ENCODE data around the gene RBP3. TPM values are rescaled to one million over a fixed set of nuclear protein-coding genes. Genes with fewer than 3 reads are reported as not detected.

RBP3 gene
- total and polyA plus RNA-seq, 10 donors: not detected

GRCh38 chr10:47348661-47349470 is 703 bp downstream of the RBP3 start:
- H3K36me3 ChIP-seq: no peaks in the 10 kb centered on the region
- H3K27ac ChIP-seq: no peak overlapping the region
- H3K9me3 ChIP-seq: no peaks in the 10 kb centered on the region
- H3K4me1 ChIP-seq: no peaks in the 10 kb centered on the region
- 85 to 93% (median 88%) methylated on average over 15 to 36 of the region's 36 CpGs for WGBS, 5 donors
- H3K27me3 ChIP-seq (replicated peaks in 1 of 7): no peaks in the 10 kb centered on the region
- DNase-seq: peak; percentile 71
- intact Hi-C loops (cut with DNase I; ENCODE audit: low total_unique reads): no loop called here
- no peak overlapping the region for H3K4me3 ChIP-seq
- TF ChIP-seq CTCF (IDR thresholded peaks at IDR 0.05 in 8 of 11, conservative IDR thresholded peaks at IDR 0.05 in 3 of 11) (no peak), POLR2AphosphoS5 (IDR thresholded peaks at IDR 0.05) (no peak)

DNA sequence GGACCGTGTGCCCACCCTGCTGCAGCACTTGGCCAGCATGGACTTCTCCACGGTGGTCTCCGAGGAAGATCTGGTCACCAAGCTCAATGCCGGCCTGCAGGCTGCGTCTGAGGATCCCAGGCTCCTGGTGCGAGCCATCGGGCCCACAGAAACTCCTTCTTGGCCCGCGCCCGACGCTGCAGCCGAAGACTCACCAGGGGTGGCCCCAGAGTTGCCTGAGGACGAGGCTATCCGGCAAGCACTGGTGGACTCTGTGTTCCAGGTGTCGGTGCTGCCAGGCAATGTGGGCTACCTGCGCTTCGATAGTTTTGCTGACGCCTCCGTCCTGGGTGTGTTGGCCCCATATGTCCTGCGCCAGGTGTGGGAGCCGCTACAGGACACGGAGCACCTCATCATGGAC is 1.4 kb downstream of the RBP3 start:
- no peak for DNase-seq
- 84 to 94% (median 93%) methylated on average over 7 to 22 of the region's 22 CpGs for WGBS, 5 donors

DNA sequence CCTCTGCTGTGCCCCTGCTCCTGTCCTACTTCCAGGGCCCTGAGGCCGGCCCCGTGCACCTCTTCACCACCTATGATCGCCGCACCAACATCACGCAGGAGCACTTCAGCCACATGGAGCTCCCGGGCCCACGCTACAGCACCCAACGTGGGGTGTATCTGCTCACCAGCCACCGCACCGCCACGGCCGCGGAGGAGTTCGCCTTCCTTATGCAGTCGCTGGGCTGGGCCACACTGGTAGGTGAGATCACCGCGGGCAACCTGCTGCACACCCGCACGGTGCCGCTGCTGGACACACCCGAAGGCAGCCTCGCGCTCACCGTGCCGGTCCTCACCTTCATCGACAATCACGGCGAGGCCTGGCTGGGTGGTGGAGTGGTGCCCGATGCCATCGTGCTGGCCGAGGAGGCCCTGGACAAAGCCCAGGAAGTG is 1.8 kb downstream of the RBP3 start:
- intact Hi-C loops (cut with DNase I; ENCODE audit: low total_unique reads): no loop called here
- Histone ChIP-seq H3K36me3 (no peaks in the 10 kb centered on the region), H3K9me3 (no peaks in the 10 kb centered on the region), H3K4me3 (no peak overlapping the region), H3K27me3 (replicated peaks in 1 of 7) (no peaks in the 10 kb centered on the region), H3K4me1 (no peaks in the 10 kb centered on the region), H3K27ac (no peak overlapping the region)
- TF ChIP-seq CTCF (IDR thresholded peaks at IDR 0.05 in 8 of 11, conservative IDR thresholded peaks at IDR 0.05 in 3 of 11): no peak
- TF ChIP-seq POLR2AphosphoS5 (IDR thresholded peaks at IDR 0.05): no peak
- TF ChIP-seq POLR2A (IDR thresholded peaks at IDR 0.05): no peak
- 93 to 96% (median 95%) methylated on average over 3 to 31 of the region's 31 CpGs for WGBS, 5 donors
- peak; percentile 69 for DNase-seq

More for the DNA sequence above, 1.4 kb downstream of the RBP3 start:
- no peak overlapping the region for H3K27ac ChIP-seq
- H3K4me1 ChIP-seq: no peaks in the 10 kb centered on the region
- no peaks in the 10 kb centered on the region for H3K9me3 ChIP-seq
- TF ChIP-seq POLR2AphosphoS5 (IDR thresholded peaks at IDR 0.05) (no peak), CTCF (IDR thresholded peaks at IDR 0.05 in 8 of 11, conservative IDR thresholded peaks at IDR 0.05 in 3 of 11) (no peak)
- H3K27me3 ChIP-seq (replicated peaks in 1 of 7): no peaks in the 10 kb centered on the region
- intact Hi-C loops (cut with DNase I; ENCODE audit: low total_unique reads): no loop called here
- H3K4me3 ChIP-seq: no peak overlapping the region
- H3K36me3 ChIP-seq: no peaks in the 10 kb centered on the region

DNA sequence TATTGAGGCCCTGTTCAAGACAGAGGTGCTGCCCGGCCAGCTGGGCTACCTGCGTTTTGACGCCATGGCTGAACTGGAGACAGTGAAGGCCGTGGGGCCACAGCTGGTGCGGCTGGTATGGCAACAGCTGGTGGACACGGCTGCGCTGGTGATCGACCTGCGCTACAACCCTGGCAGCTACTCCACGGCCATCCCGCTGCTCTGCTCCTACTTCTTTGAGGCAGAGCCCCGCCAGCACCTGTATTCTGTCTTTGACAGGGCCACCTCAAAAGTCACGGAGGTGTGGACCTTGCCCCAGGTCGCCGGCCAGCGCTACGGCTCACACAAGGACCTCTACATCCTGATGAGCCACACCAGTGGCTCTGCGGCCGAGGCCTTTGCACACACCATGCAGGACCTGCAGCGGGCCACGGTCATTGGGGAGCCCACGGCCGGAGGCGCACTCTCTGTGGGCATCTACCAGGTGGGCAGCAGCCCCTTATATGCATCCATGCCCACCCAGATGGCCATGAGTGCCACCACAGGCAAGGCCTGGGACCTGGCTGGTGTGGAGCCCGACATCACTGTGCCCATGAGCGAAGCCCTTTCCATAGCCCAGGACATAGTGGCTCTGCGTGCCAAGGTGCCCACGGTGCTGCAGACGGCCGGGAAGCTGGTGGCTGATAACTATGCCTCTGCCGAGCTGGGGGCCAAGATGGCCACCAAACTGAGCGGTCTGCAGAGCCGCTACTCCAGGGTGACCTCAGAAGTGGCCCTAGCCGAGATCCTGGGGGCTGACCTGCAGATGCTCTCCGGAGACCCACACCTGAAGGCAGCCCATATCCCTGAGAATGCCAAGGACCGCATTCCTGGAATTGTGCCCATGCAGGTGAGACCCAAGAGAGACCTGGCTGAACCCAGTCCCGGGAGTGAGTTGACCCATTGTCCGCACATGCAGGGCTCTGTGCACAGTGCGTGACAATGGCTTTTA is 2.8 kb downstream of the RBP3 start:
- TF ChIP-seq POLR2AphosphoS5 (IDR thresholded peaks at IDR 0.05): no peak
- TF ChIP-seq CTCF (IDR thresholded peaks at IDR 0.05 in 8 of 11, conservative IDR thresholded peaks at IDR 0.05 in 3 of 11): no peak
- no peak for TF ChIP-seq POLR2A (IDR thresholded peaks at IDR 0.05)
- intact Hi-C loops (cut with DNase I; ENCODE audit: low total_unique reads): no loop called here
- H3K9me3 ChIP-seq: no peaks in the 10 kb centered on the region
- no peaks in the 10 kb centered on the region for H3K27me3 ChIP-seq (replicated peaks in 1 of 7)
- no peak overlapping the region for H3K4me3 ChIP-seq
- 86 to 95% (median 92%) methylated on average over 22 to 39 of the region's 39 CpGs for WGBS, 5 donors
- DNase-seq: peak; percentile 66
- H3K27ac ChIP-seq: no peak overlapping the region
- no peaks in the 10 kb centered on the region for H3K36me3 ChIP-seq
- H3K4me1 ChIP-seq: no peaks in the 10 kb centered on the region
